HCT116 (cell line): Measurements from ENCODE around the gene APPL2. TPM values are rescaled to one million over a fixed set of nuclear protein-coding genes. Genes with fewer than 3 reads are reported as not detected.

Experiments used
- ATAC-seq: fragments of 200-7000 bp; cut with Tn5 transposase; 2 replicates; pipeline ENCODE4 v1.9.1; 2020; ENCODE audit warnings: mild to moderate bottlenecking, moderate library complexity
- BruUV-seq: library from RNA; stranded (reverse); fragments of 400-500 nt; replicated peaks from 2 replicates; lab custom pipeline; 2021; lab: Mats Ljungman, UMichigan
- CTCF ChIA-PET: fragments of 300-600 bp; sonication (Branson Sonifier 250); formaldehyde crosslinking; loops from one replicate; lab custom pipeline; 2021; ENCODE audit warnings: antibody characterized with exemption; lab: Charles Lee
- POLR2A ChIA-PET: fragments of 300-600, 350-600 bp; sonication (Branson Sonifier 250); formaldehyde crosslinking; loops from one replicate; lab custom pipeline; 2021; ENCODE audit warnings: antibody characterized with exemption; lab: Charles Lee
- RAD21 ChIA-PET, 2 experiments: fragments of 300-600 bp; sonication (Branson Sonifier 250); formaldehyde crosslinking; loops; one replicate each; lab custom pipeline; 2023; ENCODE audit warnings: low total read pairs in 2 of 2; ENCODE audit not compliant: uncharacterized antibody in 2 of 2, unreplicated experiment in 2 of 2, low non-redundant PET in 1 of 2; lab: Charles Lee
- DNase-seq: peaks from one replicate; pipeline ENCODE4 v3.0.0-alpha.2; 2010; ENCODE audit warnings: low read depth, low spot score
- H2AFZ ChIP-seq: fragments of 200-600 bp; shearing (Covaris generic), sonication (generic); 2 replicates; pipeline ENCODE4 v1.6.1; 2017; ENCODE audit warnings: low read depth, mixed run types, mixed read lengths, antibody characterized with exemption, low read length; ENCODE audit not compliant: poor library complexity, severe bottlenecking
- H3K27ac ChIP-seq: 2 replicates; pipeline ENCODE4 v1.5.1; 2012; ENCODE audit warnings: low read depth, low read length
- H3K27me3 ChIP-seq: fragments of 200-600 bp; sonication (generic); 2 replicates; pipeline ENCODE4 v1.6.1; 2016; ENCODE audit warnings: mixed run types, low read length, mixed read lengths; ENCODE audit not compliant: insufficient read depth
- H3K36me3 ChIP-seq, 2 experiments: fragments of 200-500 bp in 1 of 2; fragments of 200-600 bp in 1 of 2; sonication (Bioruptor generic) in 1 of 2; sonication (generic) in 1 of 2; 2 replicates each; pipeline versions ENCODE4 v1.5.1 to v1.6.1; 2014 to 2016; ENCODE audit warnings: low read length in 2 of 2, inconsistent platforms in 1 of 2, mixed read lengths in 1 of 2, mixed run types in 1 of 2; ENCODE audit not compliant: insufficient read depth in 2 of 2, control insufficient read depth in 1 of 2
- H3K4me1 ChIP-seq, 2 experiments: fragments of 200-600 bp in 1 of 2; sonication (generic) in 1 of 2; 2 replicates each; pipeline versions ENCODE4 v1.5.1 to v1.6.1; 2012 to 2017; ENCODE audit warnings: low read length in 2 of 2, inconsistent platforms in 1 of 2, mild to moderate bottlenecking in 1 of 2, mixed read lengths in 1 of 2, mixed run types in 1 of 2, moderate library complexity in 1 of 2; ENCODE audit not compliant: insufficient read depth in 2 of 2, control insufficient read depth in 1 of 2
- H3K4me2 ChIP-seq: fragments of 200-600 bp; sonication (generic); 2 replicates; pipeline ENCODE4 v1.6.1; 2017; ENCODE audit warnings: mixed run types, low read length, mixed read lengths
- H3K4me3 ChIP-seq, 2 experiments: fragments of 200-600 bp in 1 of 2; sonication (generic) in 1 of 2; replicated peaks in 1 of 2; 2 replicates each; pipeline ENCODE4 v1.5.1; 2011 to 2016; ENCODE audit warnings: low read length in 2 of 2, control low read depth in 1 of 2, low read depth in 1 of 2, mild to moderate bottlenecking in 1 of 2, mixed read lengths in 1 of 2, mixed run types in 1 of 2
- H3K79me2 ChIP-seq: fragments of 200-600 bp; sonication (generic); 2 replicates; pipeline ENCODE4 v1.6.1; 2017; ENCODE audit warnings: mild to moderate bottlenecking, mixed run types, low read length, moderate library complexity, mixed read lengths; ENCODE audit not compliant: insufficient read depth
- H3K9ac ChIP-seq: fragments of 200-600 bp; sonication (generic); 2 replicates; pipeline ENCODE4 v1.6.1; 2016; ENCODE audit warnings: low read length, mixed read lengths
- H3K9me2 ChIP-seq: fragments of 200-600 bp; sonication (generic), shearing (Covaris generic); 2 replicates; pipeline ENCODE4 v1.6.1; 2017; ENCODE audit warnings: mixed run types, mild to moderate bottlenecking, moderate library complexity; ENCODE audit not compliant: insufficient read depth
- H3K9me3 ChIP-seq, 2 experiments: fragments of 200-500 bp in 1 of 2; fragments of 200-600 bp in 1 of 2; sonication (Bioruptor generic) in 1 of 2; sonication (generic) in 1 of 2; 2 replicates each; pipeline ENCODE4 v1.6.1; 2014 to 2017; ENCODE audit warnings: low read length in 2 of 2, mixed read lengths in 2 of 2, inconsistent platforms in 1 of 2, low read depth in 1 of 2, mild to moderate bottlenecking in 1 of 2, mixed run types in 1 of 2, moderate library complexity in 1 of 2; ENCODE audit not compliant: control insufficient read depth in 1 of 2, insufficient read depth in 1 of 2
- H4K20me1 ChIP-seq: fragments of 200-600 bp; sonication (generic), shearing (Covaris generic); 2 replicates; pipeline ENCODE4 v1.6.1; 2017; ENCODE audit warnings: mixed run types, mild to moderate bottlenecking, moderate library complexity; ENCODE audit not compliant: insufficient read depth
- CEBPB ChIP-seq: IDR thresholded peaks from 2 replicates; pipeline ENCODE4 v1.6.1; 2012; ENCODE audit warnings: low read depth
- EGR1 ChIP-seq: IDR thresholded peaks from 2 replicates; pipeline ENCODE4 v1.6.1; 2012; ENCODE audit warnings: low read depth
- ELF1 ChIP-seq: IDR thresholded peaks from 2 replicates; pipeline ENCODE4 v1.6.1; 2012; ENCODE audit warnings: low read depth, borderline replicate concordance
- JUND ChIP-seq: IDR thresholded peaks from 2 replicates; pipeline ENCODE4 v1.6.1; 2012
- POLR2AphosphoS5 ChIP-seq: IDR thresholded peaks from 2 replicates; pipeline ENCODE4 v1.6.1; 2011; ENCODE audit warnings: mild to moderate bottlenecking, low read depth, low read length, moderate library complexity
- SRF ChIP-seq: IDR thresholded peaks from 2 replicates; pipeline ENCODE4 v1.6.1; 2012; ENCODE audit warnings: low read depth
- TCF7L2 ChIP-seq: IDR thresholded peaks from 2 replicates; pipeline ENCODE4 v1.7.0; 2011; ENCODE audit warnings: borderline replicate concordance, inconsistent platforms; ENCODE audit not compliant: insufficient read depth, insufficient read length; ENCODE audit errors: extremely low read depth
- ZFX ChIP-seq: fragments of 450-650 bp; IDR thresholded peaks from 2 replicates; pipeline ENCODE4 v1.6.1; 2017
- ZNF274 ChIP-seq: fragments of 200-500 bp; sonication (Bioruptor generic); IDR thresholded peaks from 2 replicates; pipeline ENCODE4 v1.6.1; 2014; ENCODE audit warnings: mild to moderate bottlenecking, low read depth, low read length, inconsistent platforms
- intact Hi-C: fragments of 100-400 bp; cut with micrococcal nuclease; formaldehyde crosslinking; loops from 2 replicates; pipeline ENCODE4 v1.10.0; 2022
- total RNA-seq: library from RNA; stranded (reverse); gene quantifications from one replicate; pipeline ENCODE4 v1.2.1, GENCODE V29; 2021; ENCODE audit not compliant: unreplicated experiment
- TF ChIP-seq, protein P1 (sequence below), 3 experiments: fragments of 200-600 bp in 1 of 3; sonication (generic) in 1 of 3; IDR thresholded peaks in 2 of 3; conservative IDR thresholded peaks in 1 of 3; 2 replicates each; pipeline ENCODE4 v1.5.1; 2012 to 2017; ENCODE audit warnings: low read depth in 2 of 3, low read length in 2 of 3, antibody characterized with exemption in 1 of 3, borderline replicate concordance in 1 of 3, control low read depth in 1 of 3, mild to moderate bottlenecking in 1 of 3, mixed read lengths in 1 of 3, mixed run types in 1 of 3, moderate library complexity in 1 of 3; ENCODE audit not compliant: insufficient read depth in 1 of 3
- TF ChIP-seq, protein P2 (sequence below): IDR thresholded peaks from 2 replicates; pipeline ENCODE4 v1.6.1; 2011; ENCODE audit warnings: mild to moderate bottlenecking, low read length, moderate library complexity; ENCODE audit not compliant: insufficient replicate concordance; ENCODE audit errors: extremely low read depth
- TF ChIP-seq, protein P3 (sequence below): IDR thresholded peaks from 2 replicates; pipeline ENCODE4 v1.6.1; 2012

Gene APPL2
- total RNA-seq, 1 experiment from 2014 or later: 22.6 TPM

DNA sequence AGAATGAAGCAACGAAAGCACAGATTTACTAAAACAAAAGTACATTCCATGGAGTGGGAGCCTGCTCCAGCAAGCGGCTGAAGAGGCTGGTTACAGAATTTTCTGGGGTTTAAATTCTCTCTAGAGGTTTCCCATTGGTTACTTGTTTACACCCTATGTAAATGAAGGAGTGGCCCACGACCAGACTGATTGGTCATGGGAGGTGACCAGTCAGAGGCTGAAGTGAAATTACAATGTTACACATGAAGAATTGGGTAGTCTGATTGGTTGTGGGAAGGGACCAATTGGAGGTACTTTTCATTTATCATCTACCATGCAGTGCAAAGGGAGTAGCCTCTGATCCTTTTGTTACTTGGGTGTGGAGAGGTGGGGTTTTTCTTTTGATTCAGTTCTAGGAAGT, 36.2 kb upstream of the APPL2 start:
- Histone ChIP-seq H4K20me1 (no peaks in the 10 kb centered on the region), H3K79me2 (no peaks in the 10 kb centered on the region), H3K4me2 (no peak overlapping the region), H3K4me1 (no peaks in the 10 kb centered on the region), H2AFZ (no peak overlapping the region), H3K4me3 (no peak overlapping the region), H3K27ac (no peak overlapping the region)
- ChIA-PET POLR2A (no interaction called here), RAD21 (no interaction called here), CTCF (no interaction called here)
- no peak for DNase-seq
- no TSS peak for BruUV-seq
- intact Hi-C loops: no loop called here
- no peak for TF ChIP-seq POLR2AphosphoS5
- TF ChIP-seq, protein P1, sequence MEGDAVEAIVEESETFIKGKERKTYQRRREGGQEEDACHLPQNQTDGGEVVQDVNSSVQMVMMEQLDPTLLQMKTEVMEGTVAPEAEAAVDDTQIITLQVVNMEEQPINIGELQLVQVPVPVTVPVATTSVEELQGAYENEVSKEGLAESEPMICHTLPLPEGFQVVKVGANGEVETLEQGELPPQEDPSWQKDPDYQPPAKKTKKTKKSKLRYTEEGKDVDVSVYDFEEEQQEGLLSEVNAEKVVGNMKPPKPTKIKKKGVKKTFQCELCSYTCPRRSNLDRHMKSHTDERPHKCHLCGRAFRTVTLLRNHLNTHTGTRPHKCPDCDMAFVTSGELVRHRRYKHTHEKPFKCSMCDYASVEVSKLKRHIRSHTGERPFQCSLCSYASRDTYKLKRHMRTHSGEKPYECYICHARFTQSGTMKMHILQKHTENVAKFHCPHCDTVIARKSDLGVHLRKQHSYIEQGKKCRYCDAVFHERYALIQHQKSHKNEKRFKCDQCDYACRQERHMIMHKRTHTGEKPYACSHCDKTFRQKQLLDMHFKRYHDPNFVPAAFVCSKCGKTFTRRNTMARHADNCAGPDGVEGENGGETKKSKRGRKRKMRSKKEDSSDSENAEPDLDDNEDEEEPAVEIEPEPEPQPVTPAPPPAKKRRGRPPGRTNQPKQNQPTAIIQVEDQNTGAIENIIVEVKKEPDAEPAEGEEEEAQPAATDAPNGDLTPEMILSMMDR (IDR thresholded peaks at IDR 0.05 in 2 of 3, conservative IDR thresholded peaks at IDR 0.05 in 1 of 3; ENCODE audit: borderline replicate concordance in 1 of 3, insufficient read depth in 1 of 3, low read depth in 2 of 3, low read length in 2 of 3): no peak
- TF ChIP-seq TCF7L2: no peak
- no peak for TF ChIP-seq EGR1
- no peak for TF ChIP-seq ZNF274
- TF ChIP-seq SRF: no peak
- no peak for TF ChIP-seq ZFX
- no peak for TF ChIP-seq JUND
- TF ChIP-seq, protein P2, sequence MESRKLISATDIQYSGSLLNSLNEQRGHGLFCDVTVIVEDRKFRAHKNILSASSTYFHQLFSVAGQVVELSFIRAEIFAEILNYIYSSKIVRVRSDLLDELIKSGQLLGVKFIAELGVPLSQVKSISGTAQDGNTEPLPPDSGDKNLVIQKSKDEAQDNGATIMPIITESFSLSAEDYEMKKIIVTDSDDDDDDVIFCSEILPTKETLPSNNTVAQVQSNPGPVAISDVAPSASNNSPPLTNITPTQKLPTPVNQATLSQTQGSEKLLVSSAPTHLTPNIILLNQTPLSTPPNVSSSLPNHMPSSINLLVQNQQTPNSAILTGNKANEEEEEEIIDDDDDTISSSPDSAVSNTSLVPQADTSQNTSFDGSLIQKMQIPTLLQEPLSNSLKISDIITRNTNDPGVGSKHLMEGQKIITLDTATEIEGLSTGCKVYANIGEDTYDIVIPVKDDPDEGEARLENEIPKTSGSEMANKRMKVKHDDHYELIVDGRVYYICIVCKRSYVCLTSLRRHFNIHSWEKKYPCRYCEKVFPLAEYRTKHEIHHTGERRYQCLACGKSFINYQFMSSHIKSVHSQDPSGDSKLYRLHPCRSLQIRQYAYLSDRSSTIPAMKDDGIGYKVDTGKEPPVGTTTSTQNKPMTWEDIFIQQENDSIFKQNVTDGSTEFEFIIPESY: no peak
- no peak for TF ChIP-seq CEBPB
- no peak for TF ChIP-seq ELF1
- TF ChIP-seq, protein P3, sequence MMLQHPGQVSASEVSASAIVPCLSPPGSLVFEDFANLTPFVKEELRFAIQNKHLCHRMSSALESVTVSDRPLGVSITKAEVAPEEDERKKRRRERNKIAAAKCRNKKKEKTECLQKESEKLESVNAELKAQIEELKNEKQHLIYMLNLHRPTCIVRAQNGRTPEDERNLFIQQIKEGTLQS: no peak
- TF ChIP-seq, all 23 proteins: peak for 0
- Histone ChIP-seq H3K27me3 (no peaks in the 10 kb centered on the region), H3K9ac (no peak overlapping the region), H3K36me3 (no peaks in the 10 kb centered on the region), H3K9me3 (no peaks in the 10 kb centered on the region), H3K9me2 (no peaks in the 10 kb centered on the region)
- ATAC-seq: no peak
